Activated CD8-positive, alpha-beta T cell treated with anti-CD3 and anti-CD28 coated beads for 36 hours (primary cell): ENCODE data around the gene ARMC9. TPM values are rescaled to one million over a fixed set of nuclear protein-coding genes. Genes with fewer than 3 reads are reported as not detected.

Source experiments
- ATAC-seq: fragments of 200-7000 bp; cut with Tn5 transposase; one replicate; pipeline ENCODE4 v1.10.0; 2021; ENCODE audit warnings: mild to moderate bottlenecking, moderate library complexity
- CTCF ChIA-PET: fragments of 350-600 bp; sonication (Branson Sonifier 250); formaldehyde crosslinking; loops from one replicate; lab custom pipeline; 2021; ENCODE audit warnings: antibody characterized with exemption; lab: Charles Lee
- POLR2A ChIA-PET: fragments of 350-600 bp; sonication (Branson Sonifier 250); formaldehyde crosslinking; loops from one replicate; lab custom pipeline; 2021; ENCODE audit warnings: antibody characterized with exemption; lab: Charles Lee
- DNase-seq: peaks from one replicate; pipeline ENCODE4 v3.0.0-alpha.2; 2020
- H3K27ac Mint-ChIP-seq: one replicate; pipeline ENCODE4 v1.8.0; 2021; ENCODE audit warnings: mild to moderate bottlenecking, mixed read lengths
- H3K27me3 Mint-ChIP-seq: one replicate; pipeline ENCODE4 v1.8.0; 2021; ENCODE audit warnings: mixed read lengths
- H3K36me3 Mint-ChIP-seq: one replicate; pipeline ENCODE4 v1.8.0; 2021; ENCODE audit warnings: low read depth, mixed read lengths
- H3K4me1 Mint-ChIP-seq: one replicate; pipeline ENCODE4 v1.8.0; 2021; ENCODE audit warnings: low read depth, mixed read lengths
- H3K4me3 Mint-ChIP-seq: one replicate; pipeline ENCODE4 v1.8.0; 2021; ENCODE audit warnings: mild to moderate bottlenecking, moderate library complexity, mixed read lengths
- H3K9me3 Mint-ChIP-seq: one replicate; pipeline ENCODE4 v1.8.0; 2021; ENCODE audit warnings: mixed read lengths
- intact Hi-C: fragments of 100-400 bp; cut with micrococcal nuclease; formaldehyde crosslinking; loops from one replicate; pipeline ENCODE4 v1.10.0; 2022
- microRNA-seq: library from miRNA; unstranded; fragments of <30 nt; microRNA quantifications from one replicate; pipeline ENCODE4 v1.2.0, GENCODE V29; 2022; ENCODE audit warnings: borderline microRNAs expressed, borderline replicate concordance
- total RNA-seq, 2 experiments: library from RNA; stranded (reverse); gene quantifications; one replicate each; pipeline ENCODE4 v1.2.3, GENCODE V29; 2021
- TF ChIP-seq, protein P1 (sequence below): fragments of 200-600 bp; IDR thresholded peaks from one replicate; pipeline ENCODE4 v1.8.0; 2022; ENCODE audit warnings: antibody characterized with exemption, mild to moderate bottlenecking

ARMC9 gene
- total RNA-seq, 2 experiments from 2014 or later, result 2.0 to 2.2 TPM

- TF ChIP-seq, protein P1, sequence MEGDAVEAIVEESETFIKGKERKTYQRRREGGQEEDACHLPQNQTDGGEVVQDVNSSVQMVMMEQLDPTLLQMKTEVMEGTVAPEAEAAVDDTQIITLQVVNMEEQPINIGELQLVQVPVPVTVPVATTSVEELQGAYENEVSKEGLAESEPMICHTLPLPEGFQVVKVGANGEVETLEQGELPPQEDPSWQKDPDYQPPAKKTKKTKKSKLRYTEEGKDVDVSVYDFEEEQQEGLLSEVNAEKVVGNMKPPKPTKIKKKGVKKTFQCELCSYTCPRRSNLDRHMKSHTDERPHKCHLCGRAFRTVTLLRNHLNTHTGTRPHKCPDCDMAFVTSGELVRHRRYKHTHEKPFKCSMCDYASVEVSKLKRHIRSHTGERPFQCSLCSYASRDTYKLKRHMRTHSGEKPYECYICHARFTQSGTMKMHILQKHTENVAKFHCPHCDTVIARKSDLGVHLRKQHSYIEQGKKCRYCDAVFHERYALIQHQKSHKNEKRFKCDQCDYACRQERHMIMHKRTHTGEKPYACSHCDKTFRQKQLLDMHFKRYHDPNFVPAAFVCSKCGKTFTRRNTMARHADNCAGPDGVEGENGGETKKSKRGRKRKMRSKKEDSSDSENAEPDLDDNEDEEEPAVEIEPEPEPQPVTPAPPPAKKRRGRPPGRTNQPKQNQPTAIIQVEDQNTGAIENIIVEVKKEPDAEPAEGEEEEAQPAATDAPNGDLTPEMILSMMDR, result no peak
- peaks cover 20% of the 10 kb centered on the region for H3K4me1 Mint-ChIP-seq
- peaks cover 2% of the 10 kb centered on the region for H3K27me3 Mint-ChIP-seq
- ATAC-seq (no peak), DNase-seq (no peak)
- POLR2A ChIA-PET, result no interaction called here
- CTCF ChIA-PET, result interaction anchor here (0.7 to 2.5 kb wide), 2 partner anchors 11 to 195 kb away, joined by 3 to 7 read pairs; no protein-coding TSS in a partner anchor
- no peak overlapping the region for H3K27ac Mint-ChIP-seq
- intact Hi-C loops, result no loop called here
- H3K9me3 Mint-ChIP-seq, result no peaks in the 10 kb centered on the region
- H3K4me3 Mint-ChIP-seq, result no peak overlapping the region
- no peaks in the 10 kb centered on the region for H3K36me3 Mint-ChIP-seq
Observed at GRCh38 chr2:231422056-231422455, 223.6 kb downstream of the ARMC9 start.

- H3K36me3 Mint-ChIP-seq, result no peaks in the 10 kb centered on the region
- TF ChIP-seq, protein P1, result no peak
- ATAC-seq (no peak), DNase-seq (no peak)
- H3K27me3 Mint-ChIP-seq, result no peaks in the 10 kb centered on the region
- no peaks in the 10 kb centered on the region for H3K9me3 Mint-ChIP-seq
- CTCF ChIA-PET, result interaction anchor here (0.6 to 2.5 kb wide), 2 partner anchors 11 to 196 kb away, joined by 3 to 7 read pairs; no protein-coding TSS in a partner anchor
- intact Hi-C loops, result no loop called here
- POLR2A ChIA-PET, result no interaction called here
- peaks cover 21% of the 10 kb centered on the region for H3K4me1 Mint-ChIP-seq
- H3K27ac Mint-ChIP-seq, result no peak overlapping the region
- no peak overlapping the region for H3K4me3 Mint-ChIP-seq
Observed at GRCh38 chr2:231423176-231423575, 224.7 kb downstream of the ARMC9 start.

Small RNA genes lying within 50 kb of the gene (microRNA-seq; reads per million reads assigned to microRNA genes)
- not detected for gene MIR4777

Other genes with a start within 250 kb of the ARMC9 start
- under 1 TPM; 0.59 to 0.76 TPM for gene SPATA3, start 202.5 kb upstream of the ARMC9 start, total RNA-seq
- 1 to 10 TPM; 2.6 to 5.1 TPM for gene C2orf72, start 161.1 kb upstream of the ARMC9 start, total RNA-seq
- gene PSMD1, start 141.8 kb upstream of the ARMC9 start, total RNA-seq, result 100 to 1,000 TPM; 106 to 114 TPM
- not detected for gene HTR2B, start 73.6 kb upstream of the ARMC9 start, total RNA-seq
- under 1 TPM in 1 of 2 experiments, not detected in 1; 0.29 TPM for gene B3GNT7, start 197.1 kb downstream of the ARMC9 start, total RNA-seq